IMR-90 (cell line): Measurements from ENCODE around the gene GRK5. TPM values are rescaled to one million over a fixed set of nuclear protein-coding genes. Genes with fewer than 3 reads are reported as not detected.

ENCODE experiments used
- ATAC-seq: fragments of 200-7000 bp; cut with Tn5 transposase; 2 replicates; pipeline ENCODE4 v1.9.1; 2020; ENCODE audit warnings: low read depth, mild to moderate bottlenecking, moderate library complexity
- BruUV-seq: library from RNA; stranded (reverse); fragments of 400-500 nt; replicated peaks from 2 replicates; lab custom pipeline; 2021; lab: Mats Ljungman, UMichigan
- CTCF ChIA-PET: fragments of 300-600 bp; formaldehyde crosslinking; extraction: SDS; loops from one replicate; lab custom pipeline; 2021; ENCODE audit warnings: antibody characterized with exemption; lab: Yijun Ruan, JAX
- POLR2A ChIA-PET: fragments of 300-600 bp; sonication (Branson Sonifier 250); formaldehyde crosslinking; loops from one replicate; lab custom pipeline; 2022; ENCODE audit warnings: antibody characterized with exemption; ENCODE audit not compliant: unreplicated experiment; lab: Charles Lee
- DNase-seq: peaks from one replicate; pipeline ENCODE4 v3.0.0; 2013
- H2AFZ ChIP-seq: replicated peaks from 2 replicates; pipeline ENCODE3; 2013; ENCODE audit warnings: low read length, mild to moderate bottlenecking; ENCODE audit not compliant: poor library complexity
- H2AK5ac ChIP-seq: 2 replicates; pipeline ENCODE4 v1.6.1; 2013; ENCODE audit warnings: low read depth, low read length, inconsistent platforms
- H2AK9ac ChIP-seq: replicated peaks from 2 replicates; pipeline ENCODE3; 2013; ENCODE audit warnings: mild to moderate bottlenecking, low read depth, low read length, moderate library complexity; ENCODE audit not compliant: poor library complexity
- H2BK120ac ChIP-seq: 2 replicates; pipeline ENCODE4 v1.6.1; 2013; ENCODE audit warnings: low read depth, low read length, inconsistent platforms
- H2BK15ac ChIP-seq: 3 replicates; pipeline ENCODE4 v1.6.1; 2013; ENCODE audit warnings: low read depth, low read length, inconsistent platforms
- H2BK20ac ChIP-seq: 2 replicates; pipeline ENCODE4 v1.6.1; 2013; ENCODE audit warnings: low read depth, mild to moderate bottlenecking, inconsistent platforms, low read length, moderate library complexity
- H2BK5ac ChIP-seq: 2 replicates; pipeline ENCODE4 v1.6.1; 2013; ENCODE audit warnings: mild to moderate bottlenecking, low read depth, low read length, inconsistent platforms; ENCODE audit not compliant: poor library complexity, severe bottlenecking
- H3K14ac ChIP-seq: replicated peaks from 2 replicates; pipeline ENCODE4 v1.6.1; 2013; ENCODE audit warnings: low read depth, low read length, inconsistent platforms
- H3K18ac ChIP-seq: 2 replicates; pipeline ENCODE4 v1.6.1; 2013; ENCODE audit warnings: low read depth, low read length, control low read depth
- H3K23ac ChIP-seq: 2 replicates; pipeline ENCODE4 v1.6.1; 2013; ENCODE audit warnings: low read depth, low read length, inconsistent platforms
- H3K27ac ChIP-seq: 2 replicates; pipeline ENCODE4 v1.5.1; 2013; ENCODE audit warnings: mild to moderate bottlenecking, control low read depth, low read length; ENCODE audit not compliant: insufficient read depth
- H3K27me3 ChIP-seq: 2 replicates; pipeline ENCODE4 v1.6.1; 2013; ENCODE audit warnings: low read length; ENCODE audit not compliant: control insufficient read depth, insufficient read depth
- H3K36me3 ChIP-seq: 2 replicates; pipeline ENCODE4 v1.6.1; 2013; ENCODE audit warnings: low read length, mixed read lengths; ENCODE audit not compliant: control insufficient read depth, insufficient read depth
- H3K4ac ChIP-seq: 2 replicates; pipeline ENCODE4 v1.6.1; 2013; ENCODE audit warnings: low read depth, low read length, inconsistent platforms
- H3K4me1 ChIP-seq: 2 replicates; pipeline ENCODE4 v1.6.1; 2013; ENCODE audit warnings: low read length, mixed read lengths; ENCODE audit not compliant: control insufficient read depth, insufficient read depth
- H3K4me2 ChIP-seq: 2 replicates; pipeline ENCODE4 v1.6.1; 2013; ENCODE audit warnings: low read depth, mild to moderate bottlenecking, control low read depth, low read length, moderate library complexity
- H3K4me3 ChIP-seq: 2 replicates; pipeline ENCODE4 v1.5.1; 2013; ENCODE audit warnings: low read depth, mild to moderate bottlenecking, control low read depth, low read length, moderate library complexity; ENCODE audit not compliant: insufficient read depth
- H3K56ac ChIP-seq: 2 replicates; pipeline ENCODE4 v1.6.1; 2013; ENCODE audit warnings: low read length, inconsistent platforms; ENCODE audit not compliant: insufficient read depth; ENCODE audit errors: extremely low read depth
- H3K79me1 ChIP-seq, 2 experiments: 2 replicates each; pipeline ENCODE4 v1.6.1; 2013; ENCODE audit warnings: low read length in 2 of 2, inconsistent platforms in 1 of 2, low read depth in 1 of 2
- H3K9ac ChIP-seq: 2 replicates; pipeline ENCODE4 v1.6.1; 2013; ENCODE audit warnings: low read depth, low read length, control low read depth
- H3K9me1 ChIP-seq: 2 replicates; pipeline ENCODE4 v1.6.1; 2013; ENCODE audit warnings: low read length, inconsistent platforms; ENCODE audit not compliant: insufficient read depth
- H3K9me3 ChIP-seq: 2 replicates; pipeline ENCODE4 v1.6.1; 2013; ENCODE audit warnings: low read length; ENCODE audit not compliant: control insufficient read depth, insufficient read depth
- H4K20me1 ChIP-seq: 2 replicates; pipeline ENCODE4 v1.6.1; 2013; ENCODE audit warnings: low read length, inconsistent platforms; ENCODE audit not compliant: insufficient read depth
- H4K5ac ChIP-seq: 2 replicates; pipeline ENCODE4 v1.6.1; 2013; ENCODE audit warnings: mild to moderate bottlenecking, low read depth, low read length, control low read depth
- H4K8ac ChIP-seq, 2 experiments: 2 replicates each; pipeline ENCODE4 v1.6.1; 2013; ENCODE audit warnings: low read depth in 2 of 2, low read length in 2 of 2, control low read depth in 1 of 2, inconsistent platforms in 1 of 2
- H4K91ac ChIP-seq: 2 replicates; pipeline ENCODE4 v1.6.1; 2013; ENCODE audit warnings: low read depth, low read length, inconsistent platforms; ENCODE audit not compliant: insufficient read depth
- BHLHE40 ChIP-seq: fragments of 150-350 bp; IDR thresholded peaks from 2 replicates; pipeline ENCODE4 v1.6.1; 2016; ENCODE audit warnings: mild to moderate bottlenecking, low read depth, low read length
- CEBPB ChIP-seq: IDR thresholded peaks from 2 replicates; pipeline ENCODE4 v1.6.1; 2012; ENCODE audit warnings: low read depth, low read length, improper control_type of control experiment
- CHD1 ChIP-seq: IDR thresholded peaks from 2 replicates; pipeline ENCODE4 v1.6.1; 2012; ENCODE audit warnings: low read depth, low read length, improper control_type of control experiment
- FOS ChIP-seq: fragments of 150-350 bp; IDR thresholded peaks from 2 replicates; pipeline ENCODE4 v1.6.1; 2016; ENCODE audit warnings: low read depth, low read length
- MAFK ChIP-seq: IDR thresholded peaks from 2 replicates; pipeline ENCODE4 v1.6.1; 2012; ENCODE audit warnings: low read depth, low read length, improper control_type of control experiment
- MAZ ChIP-seq: IDR thresholded peaks from 2 replicates; pipeline ENCODE4 v1.6.1; 2012; ENCODE audit warnings: low read depth, mild to moderate bottlenecking, low read length, improper control_type of control experiment, moderate library complexity, borderline replicate concordance
- MXI1 ChIP-seq: IDR thresholded peaks from 2 replicates; pipeline ENCODE4 v1.6.1; 2012; ENCODE audit warnings: low read depth, mild to moderate bottlenecking, low read length, moderate library complexity, borderline replicate concordance
- NFE2L2 ChIP-seq: fragments of 150-350 bp; IDR thresholded peaks from 2 replicates; pipeline ENCODE4 v1.6.1; 2016; ENCODE audit warnings: low read depth, mild to moderate bottlenecking, low read length
- POLR2A ChIP-seq: IDR thresholded peaks from 2 replicates; pipeline ENCODE4 v1.6.1; 2012; ENCODE audit warnings: mild to moderate bottlenecking, low read depth, low read length
- RAD21 ChIP-seq: IDR thresholded peaks from 2 replicates; pipeline ENCODE4 v1.6.1; 2012; ENCODE audit warnings: low read length, improper control_type of control experiment
- RCOR1 ChIP-seq: IDR thresholded peaks from 2 replicates; pipeline ENCODE4 v1.6.1; 2012; ENCODE audit warnings: mild to moderate bottlenecking, low read length, improper control_type of control experiment; ENCODE audit not compliant: insufficient replicate concordance
- RFX5 ChIP-seq: IDR thresholded peaks from 2 replicates; pipeline ENCODE4 v1.8.0; 2012; ENCODE audit warnings: low read depth, mild to moderate bottlenecking, low read length, moderate library complexity
- SMC3 ChIP-seq: fragments of 150-350 bp; IDR thresholded peaks from 2 replicates; pipeline ENCODE4 v1.6.1; 2016; ENCODE audit warnings: low read depth, mild to moderate bottlenecking, antibody characterized with exemption, low read length, moderate library complexity
- WGBS, 2 experiments: methylation state at CpG; one replicate each; pipeline versions ENCODE4 v1.1.5 to v1.1.7; 2013; ENCODE audit warnings: missing lambda C conversion rate in 2 of 2; ENCODE audit not compliant: insufficient read length in 1 of 2; ENCODE audit errors: extremely low coverage in 2 of 2; 5-methylcytosine and 5-hydroxymethylcytosine counted together
- dilution Hi-C: fragments of 300-500 bp; cut with HindIII; formaldehyde crosslinking; loops from one replicate; pipeline ENCODE4 v1.14.3; 2018; ENCODE audit warnings: low sequenced_read_pairs; ENCODE audit not compliant: unreplicated experiment
- in situ Hi-C: fragments of 300-500 bp; cut with MboI; formaldehyde crosslinking; loops from 3 replicates; pipeline ENCODE4 v1.14.3; 2019; ENCODE audit warnings: low sequenced_read_pairs, inconsistent platforms, mixed read lengths
- intact Hi-C: fragments of 100-400 bp; cut with micrococcal nuclease; formaldehyde crosslinking; loops from 2 replicates; pipeline ENCODE4 v1.10.0; 2022
- polyA plus RNA-seq, 3 experiments: library from polyadenylated mRNA; depleted of rRNA; stranded (reverse); fragments of >200 nt; gene quantifications; 2 replicates each; pipeline ENCODE4 v1.2.3, GENCODE V29; 2012; ENCODE audit warnings: low replicate concordance in 1 of 3
- total RNA-seq: library from RNA; depleted of rRNA; stranded (reverse); fragments of >200 nt; gene quantifications from 2 replicates; pipeline ENCODE4 v1.2.3, GENCODE V29; 2012
- TF ChIP-seq, protein P1 (sequence below): conservative IDR thresholded peaks from 2 replicates; pipeline ENCODE4 v1.5.1; 2012; ENCODE audit warnings: mild to moderate bottlenecking, low read depth, low read length, improper control_type of control experiment
- TF ChIP-seq, protein P2 (sequence below): fragments of 150-350 bp; IDR thresholded peaks from 2 replicates; pipeline ENCODE4 v1.6.1; 2017; ENCODE audit warnings: mild to moderate bottlenecking, antibody characterized with exemption, low read length, low read depth
- TF ChIP-seq, protein P3 (sequence below): fragments of 150-350 bp; IDR thresholded peaks from 2 replicates; pipeline ENCODE4 v1.6.1; 2016; ENCODE audit warnings: low read depth, mild to moderate bottlenecking, low read length, moderate library complexity, borderline replicate concordance

GRK5 gene
- total and polyA plus RNA-seq, 2 of the 4 experiments (the other 2 are of a cell fraction): 12.9 to 16.3 TPM

DNA sequence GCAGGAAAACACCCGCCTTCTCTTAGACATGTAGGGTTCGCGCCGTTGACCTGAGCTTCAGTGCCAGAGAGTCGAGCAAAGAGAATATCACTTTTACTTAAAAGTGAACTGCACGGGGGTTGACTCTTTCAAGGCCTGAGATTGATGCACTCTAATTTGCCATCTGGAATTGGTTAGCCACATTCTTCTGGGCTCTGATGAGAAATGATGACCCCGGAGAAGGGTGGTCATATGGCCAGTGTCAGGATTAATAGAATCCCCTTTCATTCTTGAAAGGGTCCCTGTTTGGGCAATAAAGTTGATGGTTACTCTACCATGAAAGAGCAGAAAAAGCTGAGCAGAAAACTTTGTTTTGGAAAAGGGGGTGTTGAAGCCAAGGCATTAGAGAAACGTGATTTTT is 31.2 kb downstream of the GRK5 start:
- peak overlapping the region; percentile 24; the same call in 1 of the 2 replicates for H3K23ac ChIP-seq
- no peak overlapping the region for H2AK9ac ChIP-seq
- in situ Hi-C loops: no loop called here
- ATAC-seq (no peak), DNase-seq (no peak)
- H2BK20ac ChIP-seq: no peak overlapping the region; the same call in none of the 2 replicates
- peaks cover 25 to 76% of the 10 kb centered on the region in 2 experiments for H3K79me1 ChIP-seq
- dilution Hi-C loops: no loop called here
- no peak overlapping the region for H4K5ac ChIP-seq
- ChIA-PET POLR2A (no interaction called here), CTCF (interaction anchor here (0.8 kb wide), 1 partner anchor 21 kb away, joined by 6 read pairs; no protein-coding TSS in a partner anchor)
- peak overlapping the region; percentile 27; the same call in 1 of the 2 replicates for H2BK120ac ChIP-seq
- H3K27me3 ChIP-seq: no peaks in the 10 kb centered on the region
- H3K4me1 ChIP-seq: peaks cover 28% of the 10 kb centered on the region
- peaks cover 5% of the 10 kb centered on the region; the same call in 1 of the 2 replicates for H3K36me3 ChIP-seq
- H3K9me1 ChIP-seq: peaks cover 14% of the 10 kb centered on the region
- WGBS, 2 experiments: 68% methylated on average over 4 of the region's 8 CpGs; no CpG with 5 or more reads in 1 of the 2 experiments
- H3K9me3 ChIP-seq: no peaks in the 10 kb centered on the region
- H2AFZ ChIP-seq: no peak overlapping the region
- no peak overlapping the region; the same call in 2 of the 3 replicates for H2BK15ac ChIP-seq
- H4K8ac ChIP-seq: peak overlapping the region in 1 of 2 experiments; percentile 35; a peak in 1 of 4 replicates
- H3K27ac ChIP-seq: peak overlapping the region; percentile 22; the same call in 1 of the 2 replicates
- peak overlapping the region; percentile 54; the same call in 1 of the 2 replicates for H2AK5ac ChIP-seq
- peak overlapping the region; percentile 40; the same call in 1 of the 2 replicates for H3K14ac ChIP-seq
- no TSS peak for BruUV-seq
- no peak for TF ChIP-seq RCOR1
- no peak for TF ChIP-seq FOS
- TF ChIP-seq, protein P1, sequence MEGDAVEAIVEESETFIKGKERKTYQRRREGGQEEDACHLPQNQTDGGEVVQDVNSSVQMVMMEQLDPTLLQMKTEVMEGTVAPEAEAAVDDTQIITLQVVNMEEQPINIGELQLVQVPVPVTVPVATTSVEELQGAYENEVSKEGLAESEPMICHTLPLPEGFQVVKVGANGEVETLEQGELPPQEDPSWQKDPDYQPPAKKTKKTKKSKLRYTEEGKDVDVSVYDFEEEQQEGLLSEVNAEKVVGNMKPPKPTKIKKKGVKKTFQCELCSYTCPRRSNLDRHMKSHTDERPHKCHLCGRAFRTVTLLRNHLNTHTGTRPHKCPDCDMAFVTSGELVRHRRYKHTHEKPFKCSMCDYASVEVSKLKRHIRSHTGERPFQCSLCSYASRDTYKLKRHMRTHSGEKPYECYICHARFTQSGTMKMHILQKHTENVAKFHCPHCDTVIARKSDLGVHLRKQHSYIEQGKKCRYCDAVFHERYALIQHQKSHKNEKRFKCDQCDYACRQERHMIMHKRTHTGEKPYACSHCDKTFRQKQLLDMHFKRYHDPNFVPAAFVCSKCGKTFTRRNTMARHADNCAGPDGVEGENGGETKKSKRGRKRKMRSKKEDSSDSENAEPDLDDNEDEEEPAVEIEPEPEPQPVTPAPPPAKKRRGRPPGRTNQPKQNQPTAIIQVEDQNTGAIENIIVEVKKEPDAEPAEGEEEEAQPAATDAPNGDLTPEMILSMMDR: no peak
- TF ChIP-seq RFX5: no peak
- TF ChIP-seq CHD1: no peak
- TF ChIP-seq, protein P2, sequence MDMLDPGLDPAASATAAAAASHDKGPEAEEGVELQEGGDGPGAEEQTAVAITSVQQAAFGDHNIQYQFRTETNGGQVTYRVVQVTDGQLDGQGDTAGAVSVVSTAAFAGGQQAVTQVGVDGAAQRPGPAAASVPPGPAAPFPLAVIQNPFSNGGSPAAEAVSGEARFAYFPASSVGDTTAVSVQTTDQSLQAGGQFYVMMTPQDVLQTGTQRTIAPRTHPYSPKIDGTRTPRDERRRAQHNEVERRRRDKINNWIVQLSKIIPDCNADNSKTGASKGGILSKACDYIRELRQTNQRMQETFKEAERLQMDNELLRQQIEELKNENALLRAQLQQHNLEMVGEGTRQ: no peak
- no peak for TF ChIP-seq MAZ
- TF ChIP-seq RAD21: no peak
- TF ChIP-seq MXI1: no peak
- TF ChIP-seq SMC3: no peak
- TF ChIP-seq POLR2A: no peak
- TF ChIP-seq MAFK: no peak
- no peak for TF ChIP-seq CEBPB
- TF ChIP-seq BHLHE40: no peak
- TF ChIP-seq, protein P3, sequence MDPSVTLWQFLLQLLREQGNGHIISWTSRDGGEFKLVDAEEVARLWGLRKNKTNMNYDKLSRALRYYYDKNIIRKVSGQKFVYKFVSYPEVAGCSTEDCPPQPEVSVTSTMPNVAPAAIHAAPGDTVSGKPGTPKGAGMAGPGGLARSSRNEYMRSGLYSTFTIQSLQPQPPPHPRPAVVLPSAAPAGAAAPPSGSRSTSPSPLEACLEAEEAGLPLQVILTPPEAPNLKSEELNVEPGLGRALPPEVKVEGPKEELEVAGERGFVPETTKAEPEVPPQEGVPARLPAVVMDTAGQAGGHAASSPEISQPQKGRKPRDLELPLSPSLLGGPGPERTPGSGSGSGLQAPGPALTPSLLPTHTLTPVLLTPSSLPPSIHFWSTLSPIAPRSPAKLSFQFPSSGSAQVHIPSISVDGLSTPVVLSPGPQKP: no peak
- no peak for TF ChIP-seq NFE2L2
- peak overlapping the region; percentile 23; the same call in 1 of the 2 replicates for H4K91ac ChIP-seq
- H3K4ac ChIP-seq: no peak overlapping the region; the same call in 1 of the 2 replicates
- H3K56ac ChIP-seq: no peak overlapping the region
- H3K4me2 ChIP-seq: no peak overlapping the region
- no peak overlapping the region for H3K9ac ChIP-seq
- intact Hi-C loops: no loop called here
- peaks cover 56% of the 10 kb centered on the region for H4K20me1 ChIP-seq
- no peak overlapping the region for H2BK5ac ChIP-seq
- no peak overlapping the region for H3K18ac ChIP-seq
- H3K4me3 ChIP-seq: no peak overlapping the region
